GM12878 (cell line): ENCODE results near the gene PLEKHA7. TPM values are rescaled to one million over a fixed set of nuclear protein-coding genes. Genes with fewer than 3 reads are reported as not detected.

Experiments
- ATAC-seq: fragments of 200-7000 bp; cut with Tn5 transposase; 3 replicates; pipeline ENCODE4 v1.9.1; 2020; ENCODE audit warnings: mild to moderate bottlenecking, moderate library complexity
- BruUV-seq: library from RNA; stranded (reverse); fragments of 400-500 nt; replicated peaks from 2 replicates; lab custom pipeline; 2021; lab: Mats Ljungman, UMichigan
- CTCF ChIA-PET: fragments of 300-600 bp; sonication (Branson Sonifier 250); formaldehyde crosslinking; extraction: SDS; loops from one replicate; lab custom pipeline; 2021; ENCODE audit warnings: inconsistent platforms; lab: Yijun Ruan, JAX
- POLR2A ChIA-PET: fragments of 350-600 bp; formaldehyde crosslinking; extraction: SDS; loops from one replicate; lab custom pipeline; 2021; ENCODE audit warnings: inconsistent platforms; lab: Charles Lee
- RAD21 ChIA-PET: fragments of 300-600 bp; sonication (Branson Sonifier 250); formaldehyde crosslinking; loops from one replicate; lab custom pipeline; 2023; ENCODE audit warnings: antibody characterized with exemption; ENCODE audit not compliant: unreplicated experiment; lab: Charles Lee
- SMC1A ChIA-PET: fragments of 300-600 bp; sonication (Branson Sonifier 250); formaldehyde crosslinking; loops from one replicate; lab custom pipeline; 2023; ENCODE audit not compliant: unreplicated experiment, uncharacterized antibody; lab: Charles Lee
- DNase-seq: peaks from one replicate; pipeline ENCODE4 v3.0.0-alpha.2; 2011; ENCODE audit warnings: low read depth, low spot score
- FAIRE-seq: peaks from 3 replicates; lab custom pipeline; 2011; peaks lifted over from hg19 to GRCh38; lab: Jason Lieb, UNC
- H2AFZ ChIP-seq: 2 replicates; pipeline ENCODE4 v1.6.0; 2011; ENCODE audit warnings: low read depth, low read length, control low read depth; ENCODE audit not compliant: control insufficient read depth
- H3K27ac ChIP-seq: 2 replicates; pipeline ENCODE4 v1.5.1; 2011; ENCODE audit warnings: control low read depth; ENCODE audit not compliant: control insufficient read depth, insufficient read depth
- H3K27me3 ChIP-seq, 2 experiments: replicated peaks in 1 of 2; 2 replicates each; pipeline versions ENCODE4 v1.6.0 to v1.6.1; 2011; ENCODE audit warnings: low read length in 1 of 2; ENCODE audit not compliant: control insufficient read depth in 2 of 2, insufficient read depth in 2 of 2
- H3K36me3 ChIP-seq, 2 experiments: 2 replicates each; pipeline ENCODE4 v1.5.1; 2011; ENCODE audit warnings: low read length in 1 of 2; ENCODE audit not compliant: control insufficient read depth in 2 of 2, insufficient read depth in 2 of 2
- H3K4me1 ChIP-seq: 2 replicates; pipeline ENCODE4 v1.6.1; 2011; ENCODE audit warnings: mild to moderate bottlenecking, low read length, moderate library complexity, mixed read lengths; ENCODE audit not compliant: control insufficient read depth, insufficient read depth
- H3K4me2 ChIP-seq: 2 replicates; pipeline ENCODE4 v1.6.0; 2011; ENCODE audit warnings: control low read depth; ENCODE audit not compliant: control insufficient read depth, insufficient read depth
- H3K4me3 ChIP-seq: fragments of 200-600 bp; sonication (generic); 2 replicates; pipeline ENCODE4 v1.5.1; 2016
- H3K79me2 ChIP-seq: 2 replicates; pipeline ENCODE4 v1.6.0; 2011; ENCODE audit warnings: low read length; ENCODE audit not compliant: control insufficient read depth, insufficient read depth
- H3K9ac ChIP-seq: 2 replicates; pipeline ENCODE4 v1.8.0; 2011; ENCODE audit warnings: low read length, control low read depth, mixed read lengths; ENCODE audit not compliant: control insufficient read depth, insufficient read depth
- H3K9me3 ChIP-seq: replicated peaks from 3 replicates; pipeline ENCODE4 v1.5.1; 2011; ENCODE audit warnings: mild to moderate bottlenecking, low read length; ENCODE audit not compliant: control insufficient read depth, insufficient read depth
- H4K20me1 ChIP-seq: 2 replicates; pipeline ENCODE4 v1.6.0; 2011; ENCODE audit not compliant: control insufficient read depth, insufficient read depth
- ATF7 ChIP-seq: fragments of 450-650 bp; IDR thresholded peaks from 2 replicates; pipeline ENCODE4 v1.6.1; 2016; ENCODE audit warnings: low read depth, mild to moderate bottlenecking
- CEBPZ ChIP-seq: fragments of 150-350 bp; IDR thresholded peaks from 2 replicates; pipeline ENCODE4 v1.6.1; 2016; ENCODE audit warnings: low read depth, low read length
- HDAC6 ChIP-seq: fragments of 200-600 bp; sonication (generic); IDR thresholded peaks from one replicate; pipeline ENCODE4 v1.8.0; 2017; ENCODE audit warnings: antibody characterized with exemption; ENCODE audit not compliant: unreplicated experiment
- KAT2A ChIP-seq: conservative IDR thresholded peaks from 2 replicates; pipeline ENCODE4 v1.6.1; 2011; ENCODE audit warnings: low read depth, low read length; ENCODE audit not compliant: control insufficient read depth
- KDM1A ChIP-seq: fragments of 200-600 bp; sonication (generic); IDR thresholded peaks from 2 replicates; pipeline ENCODE4 v1.6.1; 2016; ENCODE audit warnings: borderline replicate concordance
- PAX8 ChIP-seq: fragments of 450-650 bp; IDR thresholded peaks from 2 replicates; pipeline ENCODE4 v1.6.1; 2017; ENCODE audit warnings: mild to moderate bottlenecking, moderate library complexity
- RAD21 ChIP-seq: IDR thresholded peaks from 2 replicates; pipeline ENCODE4 v1.6.1; 2011; ENCODE audit warnings: mild to moderate bottlenecking, low read depth, low read length, moderate library complexity; ENCODE audit not compliant: insufficient read depth
- SP1 ChIP-seq: IDR thresholded peaks from one replicate; pipeline ENCODE4 v1.6.1; 2011; ENCODE audit warnings: low read depth, low read length
- SPI1 ChIP-seq: IDR thresholded peaks from 2 replicates; pipeline ENCODE4 v1.6.1; 2011; ENCODE audit warnings: low read depth, mild to moderate bottlenecking, low read length, moderate library complexity, borderline replicate concordance; ENCODE audit not compliant: insufficient read depth
- SUPT20H ChIP-seq: IDR thresholded peaks from 2 replicates; pipeline ENCODE4 v1.6.1; 2011; ENCODE audit warnings: low read depth, mild to moderate bottlenecking, low read length, moderate library complexity, borderline replicate concordance; ENCODE audit not compliant: control insufficient read depth
- TBL1XR1 ChIP-seq: IDR thresholded peaks from 2 replicates; pipeline ENCODE4 v1.6.1; 2012; ENCODE audit warnings: low read depth, low read length, improper control_type of control experiment
- TCF3 ChIP-seq: IDR thresholded peaks from 2 replicates; pipeline ENCODE4 v1.6.1; 2012; ENCODE audit warnings: low read depth, mild to moderate bottlenecking, low read length, borderline replicate concordance; ENCODE audit not compliant: insufficient read depth
- ZBTB40 ChIP-seq: fragments of 450-650 bp; IDR thresholded peaks from 2 replicates; pipeline ENCODE4 v1.6.1; 2016; ENCODE audit warnings: mild to moderate bottlenecking, moderate library complexity, borderline replicate concordance
- ZNF622 ChIP-seq: fragments of 450-650 bp; IDR thresholded peaks from 2 replicates; pipeline ENCODE4 v1.6.1; 2017; ENCODE audit warnings: mild to moderate bottlenecking, inconsistent platforms
- WGBS: methylation state at CpG from one replicate; pipeline ENCODE4 v1.1.6; 2016; ENCODE audit warnings: low lambda C conversion rate; ENCODE audit not compliant: insufficient replicate concordance, insufficient coverage; ENCODE audit errors: missing lambda C conversion rate; 5-methylcytosine and 5-hydroxymethylcytosine counted together
- in situ Hi-C: fragments of 300-500 bp; cut with MboI; formaldehyde crosslinking; loops from 9 replicates; pipeline ENCODE4 v1.14.3; 2018; ENCODE audit warnings: mixed read lengths
- intact Hi-C: fragments of 100-400 bp; cut with micrococcal nuclease; formaldehyde crosslinking; loops from one replicate; pipeline ENCODE4 v1.14.2; 2022; ENCODE audit not compliant: unreplicated experiment
- polyA plus RNA-seq, 11 experiments: library from polyadenylated mRNA; depleted of rRNA in 4 of 11; unstranded in 6 of 11; stranded (reverse) in 5 of 11; fragments of >200 nt; fragmentation: Nextera tagmentation in 4 of 11; fragmentation: Illumina TruSeq in 1 of 11; extraction: Ambion mirVana in 4 of 11; extraction: Trizol in 1 of 11; gene quantifications; 1 replicate in 1 of 11; 2 replicates in 10 of 11; pipeline versions ENCODE4 v1.2.1 to v1.2.3, GENCODE V29; 2011 to 2016; ENCODE audit warnings: inconsistent platforms in 2 of 11, missing spikeins in 2 of 11, low read depth in 1 of 11
- total RNA-seq, 4 experiments: library from RNA; depleted of rRNA in 3 of 4; stranded (reverse); fragments of >200 nt in 3 of 4; fragmentation: Illumina TruSeq in 1 of 4; extraction: Trizol in 1 of 4; gene quantifications; 2 replicates each; pipeline versions ENCODE4 v1.2.1 to v1.2.3, GENCODE V29; 2013 to 2021
- TF ChIP-seq, protein P1 (sequence below): fragments of 450-650 bp; IDR thresholded peaks from 2 replicates; pipeline ENCODE4 v1.6.1; 2016; ENCODE audit warnings: mild to moderate bottlenecking

Gene PLEKHA7
- total and polyA plus RNA-seq, 10 of the 15 experiments (the other 5 are each of a cell fraction or from before 2014, with no cell fraction given) = 0.45 to 5.3 (median 2.1) TPM

GRCh38 chr11:16925561-16926065 lies 88.6 kb downstream of the PLEKHA7 start:
- H3K9ac ChIP-seq = no peak overlapping the region; the same call in 1 of the 2 replicates
- POLR2A ChIA-PET = no interaction called here
- no peak overlapping the region for H2AFZ ChIP-seq
- peak overlapping the region; percentile 95 for H3K4me2 ChIP-seq
- CTCF ChIA-PET = interaction anchor here (0.7 to 1.3 kb wide), 2 partner anchors 102 to 105 kb away, joined by 3 to 4 read pairs; no protein-coding TSS in a partner anchor
- no peaks in the 10 kb centered on the region for H3K36me3 ChIP-seq
- H3K9me3 ChIP-seq = no peaks in the 10 kb centered on the region
- intact Hi-C loops = loop anchor here (10.0 kb wide), 1 partner anchor 141 kb away; no protein-coding TSS in a partner anchor
- no peak for DNase-seq
- FAIRE-seq = no peak
- H3K27me3 ChIP-seq = peaks cover 12 to 13% of the 10 kb centered on the region in 2 experiments
- BruUV-seq = no TSS peak
- WGBS = 6% methylated on average over 50 of the region's 52 CpGs
- H3K27ac ChIP-seq = no peak overlapping the region
- ATAC-seq = peak; percentile 56
- in situ Hi-C loops = no loop called here
- RAD21 ChIA-PET = interaction anchor here (0.9 to 1.7 kb wide), 2 partner anchors 23 to 105 kb away, joined by 3 to 10 read pairs; no protein-coding TSS in a partner anchor
- peaks cover 22% of the 10 kb centered on the region for H3K4me1 ChIP-seq
- SMC1A ChIA-PET = interaction anchor here (1.2 to 8.4 kb wide), 4 partner anchors 15 to 138 kb away, joined by 3 to 82 read pairs (median 30); no protein-coding TSS in a partner anchor
- no peaks in the 10 kb centered on the region for H3K79me2 ChIP-seq
- peak overlapping the region; percentile 64 for H3K4me3 ChIP-seq
- H4K20me1 ChIP-seq = no peaks in the 10 kb centered on the region
- TF ChIP-seq SUPT20H (no peak), TCF3 (no peak), KDM1A (no peak), SPI1 (no peak), CEBPZ (no peak), RAD21 (no peak), TBL1XR1 (no peak), PAX8 (no peak), ZBTB40 (no peak), SP1 (no peak), HDAC6 (peak; percentile 31), ZNF622 (no peak), KAT2A (no peak), ATF7 (no peak)
- TF ChIP-seq, protein P1, sequence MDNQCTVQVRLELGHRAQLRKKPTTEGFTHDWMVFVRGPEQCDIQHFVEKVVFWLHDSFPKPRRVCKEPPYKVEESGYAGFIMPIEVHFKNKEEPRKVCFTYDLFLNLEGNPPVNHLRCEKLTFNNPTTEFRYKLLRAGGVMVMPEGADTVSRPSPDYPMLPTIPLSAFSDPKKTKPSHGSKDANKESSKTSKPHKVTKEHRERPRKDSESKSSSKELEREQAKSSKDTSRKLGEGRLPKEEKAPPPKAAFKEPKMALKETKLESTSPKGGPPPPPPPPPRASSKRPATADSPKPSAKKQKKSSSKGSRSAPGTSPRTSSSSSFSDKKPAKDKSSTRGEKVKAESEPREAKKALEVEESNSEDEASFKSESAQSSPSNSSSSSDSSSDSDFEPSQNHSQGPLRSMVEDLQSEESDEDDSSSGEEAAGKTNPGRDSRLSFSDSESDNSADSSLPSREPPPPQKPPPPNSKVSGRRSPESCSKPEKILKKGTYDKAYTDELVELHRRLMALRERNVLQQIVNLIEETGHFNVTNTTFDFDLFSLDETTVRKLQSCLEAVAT = no peak
